GM21367 (cell line): ENCODE measurements around the gene KCNS1.

Experiments used
- ATAC-seq: cut with Tn5 transposase; IDR thresholded peaks from one replicate; pipeline ENCODE4 v1.9.1; 2021; ENCODE audit not compliant: unreplicated experiment

The KCNS1 gene

DNA sequence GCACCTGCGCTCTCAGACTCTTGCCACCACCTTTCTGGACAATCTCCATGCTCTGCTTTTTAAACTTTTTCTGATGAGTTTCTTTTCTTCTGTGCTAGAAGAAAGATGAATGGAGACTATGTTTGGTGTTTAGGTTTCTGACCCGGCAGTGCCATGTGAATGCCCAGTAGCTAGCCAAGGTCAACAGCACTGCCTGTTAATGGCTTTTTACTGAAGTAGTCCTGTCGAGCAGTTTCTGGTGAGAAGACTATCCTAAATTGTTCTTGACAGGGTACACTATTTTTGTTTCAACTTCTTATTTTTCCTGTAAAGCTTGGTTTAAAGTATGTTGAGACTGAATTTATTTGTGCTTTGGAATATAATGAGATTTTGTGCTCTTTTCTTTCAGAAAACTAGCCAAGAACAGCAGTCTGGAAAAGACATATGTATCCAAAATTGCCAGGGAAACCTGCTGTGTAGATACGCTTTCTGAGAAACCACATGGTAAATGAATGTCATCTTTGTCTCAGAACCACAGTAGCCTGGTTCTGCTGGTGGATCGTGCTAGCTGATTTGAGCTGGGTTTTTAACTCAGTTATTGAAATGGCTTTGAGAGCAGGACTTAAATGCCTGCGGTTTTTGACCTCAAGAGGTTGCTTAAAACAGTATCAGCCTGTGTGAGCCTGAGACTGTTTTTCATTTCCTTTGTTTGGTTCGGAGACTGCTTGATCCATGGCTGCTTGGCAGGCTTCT lies 48.1 kb downstream of the KCNS1 start:
- ATAC-seq: no peak

DNA sequence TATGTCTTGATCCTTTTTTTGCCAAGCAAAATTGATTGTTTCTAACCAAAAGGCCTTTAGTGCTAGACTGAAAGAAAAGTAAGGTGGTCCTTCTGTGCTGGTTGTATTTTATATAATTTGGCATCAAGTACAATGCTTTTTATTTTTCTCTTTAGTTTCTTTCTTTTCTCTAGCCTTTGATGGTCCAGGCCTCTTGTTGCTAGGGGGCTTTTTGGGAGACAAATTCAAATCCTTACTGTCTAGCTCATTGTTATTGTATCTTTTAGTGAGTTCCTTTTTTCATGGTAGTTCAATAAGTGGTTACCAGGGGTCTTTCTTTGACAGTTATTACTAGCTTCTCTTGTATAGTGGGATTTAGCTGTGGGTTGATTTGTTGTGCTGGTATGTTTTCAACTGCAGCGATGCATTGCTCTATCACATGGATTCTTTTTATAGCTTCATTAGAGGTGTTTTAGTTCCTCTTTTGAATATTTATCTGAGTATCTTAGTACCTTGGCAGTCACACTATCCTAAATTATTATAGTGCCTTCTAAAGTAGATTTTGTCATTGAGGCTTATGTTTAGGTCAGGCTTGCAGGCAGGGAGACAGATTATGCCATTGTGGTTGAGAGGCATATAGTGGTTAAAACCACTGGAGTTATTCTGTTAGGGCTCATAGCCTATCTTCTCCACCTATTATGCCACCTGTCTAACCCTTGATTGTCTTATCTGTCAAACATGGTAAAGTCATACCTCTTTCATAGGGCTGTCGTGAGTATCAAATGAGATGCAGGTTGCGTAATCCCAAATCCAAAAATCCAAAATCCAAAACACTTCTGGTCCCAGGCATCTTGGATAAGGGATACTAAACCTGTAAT lies 49.5 kb downstream of the KCNS1 start:
- no peak for ATAC-seq

DNA sequence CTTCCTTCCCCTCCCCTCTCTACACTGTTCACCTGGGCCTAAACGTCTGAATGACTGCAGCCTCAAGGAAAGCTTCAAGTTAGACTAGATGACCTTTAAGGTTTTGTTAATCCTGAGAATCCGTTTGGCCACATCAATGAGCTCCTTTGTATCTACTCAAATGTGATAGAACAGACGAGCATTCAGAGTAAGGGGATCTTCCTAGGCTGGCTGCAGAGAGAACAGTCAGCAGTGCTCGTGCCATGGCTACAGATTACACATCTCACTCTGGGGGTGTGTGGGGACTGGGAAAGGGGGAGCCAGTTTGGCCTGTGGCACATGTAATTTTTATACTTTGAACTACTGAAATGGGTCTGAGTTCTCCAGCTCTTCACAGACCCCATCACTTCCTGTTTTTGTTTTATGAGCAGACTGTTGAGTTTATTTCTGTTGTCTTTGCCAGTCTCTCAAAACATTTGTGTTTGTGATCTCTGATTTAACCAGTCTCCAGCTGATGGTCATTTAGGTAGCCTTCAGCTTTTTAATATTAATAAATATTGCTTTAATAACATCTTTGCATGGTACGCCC lies 50.9 kb downstream of the KCNS1 start:
- ATAC-seq: no peak

DNA sequence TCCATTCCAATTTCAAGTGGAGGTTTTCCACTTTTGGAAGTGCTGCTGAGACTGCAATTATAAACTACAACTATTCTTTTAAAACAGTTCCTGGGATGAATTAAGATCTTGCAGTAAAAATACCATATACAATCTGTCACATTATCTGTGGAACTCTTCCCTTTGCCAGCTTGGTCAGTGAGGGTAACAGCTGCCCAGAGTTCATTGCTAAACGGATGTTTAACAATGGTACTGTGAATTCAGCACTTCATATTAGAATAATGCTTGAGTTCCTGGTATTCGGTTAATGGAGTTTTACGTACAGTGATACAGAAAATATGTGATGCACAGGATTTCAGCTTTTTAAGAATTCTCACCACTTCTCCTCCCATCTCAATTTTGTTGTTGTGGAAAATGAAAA lies 51.5 kb downstream of the KCNS1 start:
- no peak for ATAC-seq

DNA sequence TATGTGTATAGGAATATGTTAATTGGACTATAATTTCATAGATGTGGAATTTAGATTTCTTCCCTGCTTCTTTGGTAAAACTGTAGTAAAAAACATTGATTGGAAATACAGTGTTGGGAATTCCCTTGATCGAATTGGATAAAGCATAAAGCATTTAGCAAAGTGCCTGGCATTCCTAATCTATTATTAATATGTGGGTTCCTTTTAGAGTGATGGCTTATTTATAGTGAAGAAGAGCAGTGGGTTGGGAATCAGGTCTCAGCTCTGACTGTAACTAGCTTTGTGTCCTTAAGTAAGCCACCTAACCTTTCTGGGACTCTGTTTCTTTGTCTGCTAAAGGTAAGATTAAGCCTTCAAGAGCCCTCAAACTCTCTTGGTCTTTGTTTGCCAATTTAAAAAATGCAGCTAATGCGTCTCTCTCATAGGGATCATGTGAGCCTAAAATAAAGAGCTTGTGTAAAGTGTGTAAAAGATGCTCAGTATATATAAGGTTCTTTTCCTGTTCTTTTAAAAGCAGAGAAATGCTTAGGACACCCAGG lies 53.3 kb downstream of the KCNS1 start:
- no peak for ATAC-seq

DNA sequence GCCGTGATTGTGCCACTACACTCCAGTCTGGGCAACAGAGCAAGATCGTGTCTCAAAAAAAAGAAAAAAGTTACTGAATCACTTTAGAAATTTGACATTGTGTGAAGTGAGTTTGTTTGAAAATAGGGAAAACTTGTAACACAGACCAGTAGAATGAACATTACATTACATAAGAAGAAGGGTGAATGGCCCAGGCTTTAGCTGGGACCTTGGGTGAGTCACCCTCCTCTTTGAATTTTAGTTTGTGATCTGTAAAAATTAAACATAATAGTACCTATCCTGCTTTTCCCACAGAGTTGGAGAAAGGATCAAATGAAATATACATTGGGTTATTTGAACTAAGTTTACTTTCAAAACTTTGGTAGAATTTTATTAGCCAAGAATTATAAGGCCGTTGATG lies 56.3 kb downstream of the KCNS1 start:
- no peak for ATAC-seq

DNA sequence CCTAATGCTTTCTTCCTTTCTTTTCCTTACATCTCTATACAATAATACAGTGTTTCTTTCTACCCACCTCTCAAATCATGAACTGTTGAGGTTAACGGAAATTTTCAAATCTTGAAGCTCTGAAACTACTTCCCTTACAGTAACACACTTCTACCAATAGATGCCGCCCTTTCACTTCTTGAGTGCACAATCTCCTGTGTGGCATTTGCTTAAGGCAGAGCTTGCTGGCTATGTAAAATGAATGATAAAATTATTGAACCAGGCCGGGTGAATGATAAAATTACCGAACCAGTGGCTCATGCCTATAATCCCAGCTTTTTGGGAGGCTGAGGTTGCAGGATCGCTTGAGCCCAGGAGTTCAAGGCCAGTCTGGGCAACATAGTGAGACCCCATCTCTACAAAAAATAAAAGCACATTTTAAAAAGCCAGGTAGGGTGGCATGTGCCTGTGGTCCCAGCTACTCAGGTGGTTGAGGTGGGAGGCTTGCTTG lies 56.8 kb downstream of the KCNS1 start:
- ATAC-seq: no peak

DNA sequence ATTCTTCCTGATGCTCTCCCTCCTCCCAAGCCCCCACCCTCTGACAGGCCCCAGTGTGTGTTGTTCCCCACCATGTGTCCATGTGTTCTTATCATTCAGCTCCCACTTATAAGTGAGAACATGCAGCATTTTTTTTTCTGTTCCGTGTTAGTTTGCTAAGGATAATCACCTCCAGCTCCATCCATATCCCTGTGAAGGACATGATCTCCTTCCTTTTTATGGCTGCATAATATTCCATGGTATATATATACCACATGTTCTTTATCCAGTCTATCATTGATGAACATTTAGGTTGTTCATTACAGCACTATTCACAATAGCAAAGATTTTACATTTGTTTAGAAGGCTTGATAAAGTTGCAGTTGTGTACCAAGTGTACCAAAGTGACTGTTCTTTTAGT lies 57.9 kb downstream of the KCNS1 start:
- ATAC-seq: no peak
